Measurements from ENCODE around the gene GP1BB.
"Not testable (repeated sequence)": the region's sequence is repeated elsewhere in the genome, so short reads cannot be mapped to it uniquely, and the experiment has no call there.

The GP1BB gene

GRCh38 chr22:19688301-19689290, 34.7 kb upstream of the GP1BB start:
- Mint-ChIP-seq H3K27ac (no peak overlapping the region), H3K9me3 (no peaks in the 10 kb centered on the region), H3K27me3 (peaks cover 6% of the 10 kb centered on the region), H3K4me1 (ENCODE audit: low read depth) (no peaks in the 10 kb centered on the region), H3K36me3 (ENCODE audit: low read depth) (no peaks in the 10 kb centered on the region), H3K4me3 (no peak overlapping the region)

- Mint-ChIP-seq H3K4me3 (no peak overlapping the region), H3K27me3 (no peaks in the 10 kb centered on the region), H3K36me3 (ENCODE audit: low read depth) (no peaks in the 10 kb centered on the region), H3K27ac (no peak overlapping the region), H3K9me3 (no peaks in the 10 kb centered on the region), H3K4me1 (ENCODE audit: low read depth) (no peaks in the 10 kb centered on the region)
Observed at GRCh38 chr22:19689408-19689807, 33.9 kb upstream of the GP1BB start.

GRCh38 chr22:19691007-19691720, 32.2 kb upstream of the GP1BB start:
- Mint-ChIP-seq H3K27ac (no peak overlapping the region), H3K36me3 (ENCODE audit: low read depth) (no peaks in the 10 kb centered on the region), H3K27me3 (no peaks in the 10 kb centered on the region), H3K9me3 (no peaks in the 10 kb centered on the region), H3K4me3 (no peak overlapping the region), H3K4me1 (ENCODE audit: low read depth) (no peaks in the 10 kb centered on the region)

- Mint-ChIP-seq H3K4me1 (ENCODE audit: low read depth) (no peaks in the 10 kb centered on the region), H3K27ac (no peak overlapping the region), H3K9me3 (no peaks in the 10 kb centered on the region), H3K4me3 (no peak overlapping the region), H3K36me3 (ENCODE audit: low read depth) (no peaks in the 10 kb centered on the region), H3K27me3 (no peaks in the 10 kb centered on the region)
Observed at GRCh38 chr22:19691721-19692341, 31.5 kb upstream of the GP1BB start.

- H3K27ac Mint-ChIP-seq = no peak overlapping the region
- no peaks in the 10 kb centered on the region for H3K4me1 Mint-ChIP-seq (ENCODE audit: low read depth)
- H3K36me3 Mint-ChIP-seq (ENCODE audit: low read depth) = no peaks in the 10 kb centered on the region
- H3K4me3 Mint-ChIP-seq = no peak overlapping the region
- H3K27me3 Mint-ChIP-seq = peaks cover 3% of the 10 kb centered on the region
- H3K9me3 Mint-ChIP-seq = no peaks in the 10 kb centered on the region
Observed at GRCh38 chr22:19693581-19693980, 29.8 kb upstream of the GP1BB start.

GRCh38 chr22:19693981-19694670, 29.2 kb upstream of the GP1BB start:
- Mint-ChIP-seq H3K9me3 (no peaks in the 10 kb centered on the region), H3K36me3 (ENCODE audit: low read depth) (no peaks in the 10 kb centered on the region), H3K4me1 (ENCODE audit: low read depth) (no peaks in the 10 kb centered on the region), H3K27me3 (peaks cover 3% of the 10 kb centered on the region), H3K4me3 (no peak overlapping the region), H3K27ac (no peak overlapping the region)

- H3K9me3 Mint-ChIP-seq = no peaks in the 10 kb centered on the region
- no peak overlapping the region for H3K27ac Mint-ChIP-seq
Observed at GRCh38 chr22:19694696-19695095, 28.6 kb upstream of the GP1BB start.

GRCh38 chr22:19696504-19697276, 26.6 kb upstream of the GP1BB start:
- Mint-ChIP-seq H3K27me3 (peaks cover 6% of the 10 kb centered on the region), H3K36me3 (ENCODE audit: low read depth) (no peaks in the 10 kb centered on the region), H3K4me1 (ENCODE audit: low read depth) (no peaks in the 10 kb centered on the region), H3K4me3 (no peak overlapping the region), H3K27ac (no peak overlapping the region), H3K9me3 (no peaks in the 10 kb centered on the region)

More at GRCh38 chr22:19694696-19695095, 28.6 kb upstream of the GP1BB start:
- H3K27me3 Mint-ChIP-seq = peaks cover 3% of the 10 kb centered on the region
- H3K4me1 Mint-ChIP-seq (ENCODE audit: low read depth) = no peaks in the 10 kb centered on the region
- H3K4me3 Mint-ChIP-seq = no peak overlapping the region
- no peaks in the 10 kb centered on the region for H3K36me3 Mint-ChIP-seq (ENCODE audit: low read depth)

GRCh38 chr22:19697871-19698270, 25.5 kb upstream of the GP1BB start:
- H3K4me3 Mint-ChIP-seq; H3K27ac Mint-ChIP-seq; H3K36me3 Mint-ChIP-seq (ENCODE audit: low read depth); H3K4me1 Mint-ChIP-seq (ENCODE audit: low read depth); H3K9me3 Mint-ChIP-seq; H3K27me3 Mint-ChIP-seq: not testable (repeated sequence)

- H3K36me3 Mint-ChIP-seq (ENCODE audit: low read depth) = no peaks in the 10 kb centered on the region
- H3K9me3 Mint-ChIP-seq = no peaks in the 10 kb centered on the region
- H3K4me1 Mint-ChIP-seq (ENCODE audit: low read depth) = no peaks in the 10 kb centered on the region
- no peak overlapping the region for H3K4me3 Mint-ChIP-seq
- H3K27me3 Mint-ChIP-seq = peaks cover 6% of the 10 kb centered on the region
- H3K27ac Mint-ChIP-seq = no peak overlapping the region
Observed at GRCh38 chr22:19700790-19701419, 22.4 kb upstream of the GP1BB start.

GRCh38 chr22:19701420-19702145, 21.8 kb upstream of the GP1BB start:
- no peak overlapping the region for H3K27ac Mint-ChIP-seq
- H3K36me3 Mint-ChIP-seq (ENCODE audit: low read depth) = no peaks in the 10 kb centered on the region
- H3K4me3 Mint-ChIP-seq = no peak overlapping the region
- peaks cover 6% of the 10 kb centered on the region for H3K27me3 Mint-ChIP-seq
- no peaks in the 10 kb centered on the region for H3K9me3 Mint-ChIP-seq
- H3K4me1 Mint-ChIP-seq (ENCODE audit: low read depth) = no peaks in the 10 kb centered on the region

GRCh38 chr22:19703869-19704268, 19.5 kb upstream of the GP1BB start:
- no peak overlapping the region for H3K4me3 Mint-ChIP-seq
- peaks cover 3% of the 10 kb centered on the region for H3K27me3 Mint-ChIP-seq
- H3K4me1 Mint-ChIP-seq (ENCODE audit: low read depth) = no peaks in the 10 kb centered on the region
- no peaks in the 10 kb centered on the region for H3K36me3 Mint-ChIP-seq (ENCODE audit: low read depth)
- no peaks in the 10 kb centered on the region for H3K9me3 Mint-ChIP-seq
- H3K27ac Mint-ChIP-seq = no peak overlapping the region

- no peak overlapping the region for H3K27ac Mint-ChIP-seq
- H3K9me3 Mint-ChIP-seq = no peaks in the 10 kb centered on the region
- H3K27me3 Mint-ChIP-seq = peaks cover 3% of the 10 kb centered on the region
- H3K4me3 Mint-ChIP-seq = no peak overlapping the region
- no peaks in the 10 kb centered on the region for H3K4me1 Mint-ChIP-seq (ENCODE audit: low read depth)
- no peaks in the 10 kb centered on the region for H3K36me3 Mint-ChIP-seq (ENCODE audit: low read depth)
Observed at GRCh38 chr22:19704355-19705015, 18.9 kb upstream of the GP1BB start.
